HPDE6-E6E7 (cell line): ENCODE results near the gene THSD4.
"Not testable (repeated sequence)": the region's sequence is repeated elsewhere in the genome, so short reads cannot be mapped to it uniquely, and the experiment has no call there.

ENCODE experiments used
- DNase-seq: peaks from one replicate; pipeline ENCODE4 v3.0.0; 2011; ENCODE audit warnings: missing footprints; ENCODE audit errors: extremely low spot score

THSD4 gene

GRCh38 chr15:71350622-71351378 lies 235.5 kb downstream of the THSD4 start:
- no peak for DNase-seq

- DNase-seq = no peak
Measured at GRCh38 chr15:71352125-71352524, 236.9 kb downstream of the THSD4 start.

GRCh38 chr15:71352765-71353164 lies 237.5 kb downstream of the THSD4 start:
- no peak for DNase-seq

GRCh38 chr15:71353171-71353570 lies 237.9 kb downstream of the THSD4 start:
- DNase-seq = no peak

GRCh38 chr15:71355268-71355667 lies 240.0 kb downstream of the THSD4 start:
- DNase-seq = peak; percentile 68

- DNase-seq = no peak
Measured at GRCh38 chr15:71357321-71357732, 242.1 kb downstream of the THSD4 start.

GRCh38 chr15:71357967-71358366 lies 242.7 kb downstream of the THSD4 start:
- DNase-seq = no peak

- DNase-seq = no peak
Measured at GRCh38 chr15:71359246-71359645, 244.0 kb downstream of the THSD4 start.

- DNase-seq = no peak
Measured at GRCh38 chr15:71362556-71362955, 247.3 kb downstream of the THSD4 start.

- DNase-seq = no peak
Measured at GRCh38 chr15:71362987-71363968, 248.0 kb downstream of the THSD4 start.

GRCh38 chr15:71364117-71364584 lies 248.9 kb downstream of the THSD4 start:
- peak; percentile 84 for DNase-seq

GRCh38 chr15:71366522-71366921 lies 251.3 kb downstream of the THSD4 start:
- no peak for DNase-seq

GRCh38 chr15:71366926-71367325 lies 251.7 kb downstream of the THSD4 start:
- DNase-seq = no peak

- not testable (repeated sequence) for DNase-seq
Measured at GRCh38 chr15:71367737-71368136, 252.5 kb downstream of the THSD4 start.

- DNase-seq = not testable (repeated sequence)
Measured at GRCh38 chr15:71372769-71373168, 257.5 kb downstream of the THSD4 start.

GRCh38 chr15:71373917-71374316 lies 258.6 kb downstream of the THSD4 start:
- DNase-seq = no peak

GRCh38 chr15:71374607-71375352 lies 259.5 kb downstream of the THSD4 start:
- DNase-seq = no peak

GRCh38 chr15:71375934-71376333 lies 260.7 kb downstream of the THSD4 start:
- DNase-seq = no peak

GRCh38 chr15:71379893-71380292 lies 264.6 kb downstream of the THSD4 start:
- no peak for DNase-seq

- no peak for DNase-seq
Measured at GRCh38 chr15:71380345-71380744, 265.1 kb downstream of the THSD4 start.

GRCh38 chr15:71384501-71384900 lies 269.2 kb downstream of the THSD4 start:
- DNase-seq = no peak

GRCh38 chr15:71385026-71385425 lies 269.8 kb downstream of the THSD4 start:
- no peak for DNase-seq
